H1 (cell line): ENCODE data around the gene AWAT2.

Experiments used
- CBX5 ChIP-seq: fragments of 300-800, 300-1000 bp; sonication (generic); IDR thresholded peaks from 2 replicates; pipeline ENCODE4 v1.7.1; 2016; ENCODE audit warnings: antibody characterized with exemption, low read length, low read depth
- CHD2 ChIP-seq: IDR thresholded peaks from 2 replicates; pipeline ENCODE4 v1.6.1; 2012; ENCODE audit warnings: low read length, improper control_type of control experiment
- CTCF ChIP-seq, 3 experiments: IDR thresholded peaks; 1 replicate in 2 of 3; 2 replicates in 1 of 3; pipeline versions ENCODE4 v1.5.1 to v1.6.1; 2011; ENCODE audit warnings: low read length in 3 of 3, mild to moderate bottlenecking in 3 of 3, inconsistent platforms in 2 of 3, low read depth in 1 of 3, moderate library complexity in 1 of 3; ENCODE audit not compliant: insufficient read depth in 1 of 3; ENCODE audit errors: control extremely low read depth in 1 of 3
- EP300 ChIP-seq, 2 experiments: IDR thresholded peaks; 1 replicate in 1 of 2; 2 replicates in 1 of 2; pipeline ENCODE4 v1.6.1; 2011 to 2012; ENCODE audit warnings: low read depth in 2 of 2, low read length in 2 of 2, mild to moderate bottlenecking in 2 of 2, borderline replicate concordance in 1 of 2, inconsistent platforms in 1 of 2, moderate library complexity in 1 of 2
- EZH2 ChIP-seq: fragments of 200-600 bp; sonication (generic); IDR thresholded peaks from 2 replicates; pipeline ENCODE4 v1.7.1; 2012; ENCODE audit warnings: low read depth, mild to moderate bottlenecking, moderate library complexity, low read length, inconsistent platforms; ENCODE audit not compliant: severe bottlenecking
- JUN ChIP-seq: IDR thresholded peaks from 2 replicates; pipeline ENCODE4 v1.6.1; 2011; ENCODE audit warnings: low read depth, mild to moderate bottlenecking, improper control_type of control experiment, low read length
- MAX ChIP-seq: IDR thresholded peaks from 2 replicates; pipeline ENCODE4 v1.6.1; 2012; ENCODE audit warnings: inconsistent platforms
- POLR2A ChIP-seq, 2 experiments: IDR thresholded peaks; 1 replicate in 1 of 2; 2 replicates in 1 of 2; pipeline ENCODE4 v1.6.1; 2011; ENCODE audit warnings: low read depth in 2 of 2, low read length in 2 of 2, mild to moderate bottlenecking in 2 of 2; ENCODE audit errors: control extremely low read depth in 1 of 2
- POLR2AphosphoS5 ChIP-seq: IDR thresholded peaks from 2 replicates; pipeline ENCODE4 v1.6.1; 2011; ENCODE audit warnings: low read depth, low read length
- SP1 ChIP-seq: IDR thresholded peaks from 2 replicates; pipeline ENCODE4 v1.6.1; 2011; ENCODE audit warnings: low read depth, low read length
- TBP ChIP-seq: IDR thresholded peaks from 2 replicates; pipeline ENCODE4 v1.6.1; 2011; ENCODE audit warnings: low read depth, low read length, improper control_type of control experiment

GRCh38 chrX:70032792-70033191 lies 16.9 kb downstream of the AWAT2 start:
- TF ChIP-seq EZH2 (no peak), CTCF (IDR thresholded peaks at IDR 0.05; ENCODE audit: control extremely low read depth in 1 of 3, insufficient read depth in 1 of 3, low read depth in 1 of 3, low read length in 3 of 3) (no peak), POLR2A (IDR thresholded peaks at IDR 0.05; ENCODE audit: control extremely low read depth in 1 of 2, low read depth in 2 of 2, low read length in 2 of 2) (no peak), MAX (no peak), CBX5 (no peak), EP300 (IDR thresholded peaks at IDR 0.05; ENCODE audit: borderline replicate concordance in 1 of 2, low read depth in 2 of 2, low read length in 2 of 2) (no peak), JUN (no peak), CHD2 (no peak), TBP (no peak), POLR2AphosphoS5 (no peak), SP1 (no peak)
